Endodermal cell (in vitro differentiated cells): Measurements from ENCODE around the gene ECSCR. TPM values are rescaled to one million over a fixed set of nuclear protein-coding genes. Genes with fewer than 3 reads are reported as not detected.

Source experiments
- DNase-seq: peaks from one replicate; pipeline ENCODE4 v3.0.0-alpha.2; 2017
- H3K27ac ChIP-seq: 2 replicates; pipeline ENCODE4 v1.5.1; 2013; ENCODE audit warnings: mild to moderate bottlenecking, low read depth, low read length, moderate library complexity
- H3K27me3 ChIP-seq: 2 replicates; pipeline ENCODE4 v1.6.1; 2013; ENCODE audit warnings: mild to moderate bottlenecking, low read length, moderate library complexity; ENCODE audit not compliant: insufficient read depth, control insufficient read depth, poor library complexity, severe bottlenecking
- H3K36me3 ChIP-seq: 2 replicates; pipeline ENCODE4 v1.7.0; 2013; ENCODE audit warnings: mild to moderate bottlenecking, low read length, moderate library complexity; ENCODE audit not compliant: control insufficient read depth, insufficient read depth
- H3K4me1 ChIP-seq: one replicate; pipeline ENCODE4 v1.7.0; 2013; ENCODE audit warnings: low read length; ENCODE audit not compliant: control insufficient read depth, insufficient read depth
- H3K4me3 ChIP-seq: 2 replicates; pipeline ENCODE4 v1.5.1; 2013; ENCODE audit warnings: mild to moderate bottlenecking, low read length, moderate library complexity
- H3K9ac ChIP-seq: 2 replicates; pipeline ENCODE4 v1.6.1; 2013; ENCODE audit warnings: mild to moderate bottlenecking, low read length, moderate library complexity; ENCODE audit not compliant: poor library complexity, severe bottlenecking; ENCODE audit errors: extremely low read depth
- H3K9me3 ChIP-seq: 2 replicates; pipeline ENCODE4 v1.6.1; 2013; ENCODE audit warnings: mild to moderate bottlenecking, low read length, moderate library complexity; ENCODE audit not compliant: control insufficient read depth
- H3K27ac Mint-ChIP-seq: 2 replicates; pipeline ENCODE4 v1.8.0; 2020; ENCODE audit warnings: mixed read lengths
- H3K27me3 Mint-ChIP-seq: 2 replicates; pipeline ENCODE4 v1.8.0; 2021; ENCODE audit warnings: mild to moderate bottlenecking, mixed read lengths; ENCODE audit not compliant: insufficient read depth
- H3K36me3 Mint-ChIP-seq: 2 replicates; pipeline ENCODE4 v1.8.0; 2020; ENCODE audit warnings: low read depth, mixed read lengths
- H3K4me1 Mint-ChIP-seq: 2 replicates; pipeline ENCODE4 v1.8.0; 2020; ENCODE audit warnings: mixed read lengths
- H3K4me3 Mint-ChIP-seq: 2 replicates; pipeline ENCODE4 v1.8.0; 2020; ENCODE audit warnings: mild to moderate bottlenecking, moderate library complexity, mixed read lengths
- H3K9me3 Mint-ChIP-seq: 2 replicates; pipeline ENCODE4 v1.8.0; 2020; ENCODE audit warnings: mild to moderate bottlenecking, mixed read lengths
- WGBS, 2 experiments: methylation state at CpG; one replicate each; pipeline versions ENCODE4 v1.1.5 to v1.1.7; 2013; ENCODE audit warnings: missing lambda C conversion rate in 2 of 2, mixed read lengths in 1 of 2; ENCODE audit not compliant: insufficient coverage in 1 of 2, insufficient read length in 1 of 2; 5-methylcytosine and 5-hydroxymethylcytosine counted together
- total RNA-seq, 2 donors: library from RNA; stranded (reverse); fragmentation: NEBNext Ultra II Directional in 1 of 2; extraction: Animal tissue kit (Norgen Biotek cat#: 25700) in 1 of 2; gene quantifications; 2 replicates in 1 of 2; 3 replicates in 1 of 2; pipeline ENCODE4 v1.2.1, GENCODE V29; 2021
- TF ChIP-seq, protein P1 (sequence below): fragments of 200-600 bp; sonication (generic); conservative IDR thresholded peaks from 2 replicates; pipeline ENCODE4 v1.5.0; 2021; ENCODE audit warnings: antibody characterized with exemption, mild to moderate bottlenecking

The ECSCR gene
- total RNA-seq, 2 donors from 2014 or later: 0.62 TPM; not detected in 1

DNA sequence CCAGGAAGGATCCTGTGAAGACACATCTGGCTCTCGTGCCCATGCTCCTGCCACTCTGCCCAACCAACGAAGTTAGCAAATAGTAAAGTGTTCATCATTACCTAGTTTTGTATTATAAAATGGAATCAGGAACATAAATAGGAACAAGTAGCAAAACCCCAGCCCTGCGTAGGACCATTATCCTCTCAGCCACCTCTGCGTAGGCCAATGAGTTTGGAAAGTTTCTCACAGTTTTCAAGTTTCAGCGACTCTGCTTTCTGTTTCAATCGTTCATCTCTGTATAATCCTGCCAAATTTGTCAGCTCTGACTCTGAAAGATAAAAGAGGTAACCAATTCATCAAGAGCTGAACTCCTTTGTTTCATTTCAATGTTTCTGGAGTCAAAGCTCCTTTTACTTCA lies 48.6 kb downstream of the ECSCR start:
- no peak for DNase-seq
- Mint-ChIP-seq H3K9me3 (no peaks in the 10 kb centered on the region), H3K36me3 (peaks cover 14% of the 10 kb centered on the region), H3K27ac (no peak overlapping the region), H3K4me1 (peaks cover 9% of the 10 kb centered on the region), H3K4me3 (no peak overlapping the region), H3K27me3 (no peaks in the 10 kb centered on the region)
- Histone ChIP-seq H3K4me1 (peaks cover 4% of the 10 kb centered on the region), H3K27me3 (no peaks in the 10 kb centered on the region), H3K9ac (no peak overlapping the region), H3K9me3 (no peaks in the 10 kb centered on the region), H3K36me3 (peaks cover 5% of the 10 kb centered on the region), H3K4me3 (no peak overlapping the region), H3K27ac (no peak overlapping the region)
- TF ChIP-seq, protein P1, sequence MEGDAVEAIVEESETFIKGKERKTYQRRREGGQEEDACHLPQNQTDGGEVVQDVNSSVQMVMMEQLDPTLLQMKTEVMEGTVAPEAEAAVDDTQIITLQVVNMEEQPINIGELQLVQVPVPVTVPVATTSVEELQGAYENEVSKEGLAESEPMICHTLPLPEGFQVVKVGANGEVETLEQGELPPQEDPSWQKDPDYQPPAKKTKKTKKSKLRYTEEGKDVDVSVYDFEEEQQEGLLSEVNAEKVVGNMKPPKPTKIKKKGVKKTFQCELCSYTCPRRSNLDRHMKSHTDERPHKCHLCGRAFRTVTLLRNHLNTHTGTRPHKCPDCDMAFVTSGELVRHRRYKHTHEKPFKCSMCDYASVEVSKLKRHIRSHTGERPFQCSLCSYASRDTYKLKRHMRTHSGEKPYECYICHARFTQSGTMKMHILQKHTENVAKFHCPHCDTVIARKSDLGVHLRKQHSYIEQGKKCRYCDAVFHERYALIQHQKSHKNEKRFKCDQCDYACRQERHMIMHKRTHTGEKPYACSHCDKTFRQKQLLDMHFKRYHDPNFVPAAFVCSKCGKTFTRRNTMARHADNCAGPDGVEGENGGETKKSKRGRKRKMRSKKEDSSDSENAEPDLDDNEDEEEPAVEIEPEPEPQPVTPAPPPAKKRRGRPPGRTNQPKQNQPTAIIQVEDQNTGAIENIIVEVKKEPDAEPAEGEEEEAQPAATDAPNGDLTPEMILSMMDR: no peak
- WGBS, 2 experiments: 97 to 100% methylated on average over 4 to 6 of the region's 6 CpGs

DNA sequence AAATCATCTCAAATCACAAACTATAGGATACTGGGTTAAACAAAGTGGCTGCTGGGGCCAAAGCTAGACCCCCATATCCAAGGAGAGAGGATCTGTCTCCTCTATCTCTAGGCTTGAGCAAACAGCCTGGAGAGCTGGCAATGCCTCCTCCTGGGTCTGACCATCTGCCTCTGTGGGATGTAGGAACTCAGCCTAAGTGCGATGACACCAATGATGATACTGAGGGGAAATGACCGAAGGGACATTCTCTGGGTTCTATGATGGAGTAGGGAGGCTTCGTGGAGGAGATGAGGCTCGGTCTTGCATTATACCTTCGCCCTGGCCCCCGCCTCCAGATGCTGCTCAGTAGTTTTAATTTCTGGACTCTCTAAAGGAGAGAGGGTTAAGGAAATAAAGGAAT lies 49.4 kb downstream of the ECSCR start:
- Histone ChIP-seq H3K9me3 (no peaks in the 10 kb centered on the region), H3K9ac (no peak overlapping the region), H3K4me3 (no peak overlapping the region), H3K36me3 (peaks cover 5% of the 10 kb centered on the region), H3K4me1 (no peaks in the 10 kb centered on the region), H3K27ac (no peak overlapping the region), H3K27me3 (no peaks in the 10 kb centered on the region)
- Mint-ChIP-seq H3K9me3 (no peaks in the 10 kb centered on the region), H3K27ac (no peak overlapping the region), H3K4me3 (no peak overlapping the region), H3K4me1 (peaks cover 2% of the 10 kb centered on the region), H3K36me3 (peaks cover 14% of the 10 kb centered on the region), H3K27me3 (no peaks in the 10 kb centered on the region)
- DNase-seq: no peak
- TF ChIP-seq, protein P1: no peak
- 94 to 98% methylated on average over 5 to 6 of the region's 6 CpGs for WGBS, 2 experiments

DNA sequence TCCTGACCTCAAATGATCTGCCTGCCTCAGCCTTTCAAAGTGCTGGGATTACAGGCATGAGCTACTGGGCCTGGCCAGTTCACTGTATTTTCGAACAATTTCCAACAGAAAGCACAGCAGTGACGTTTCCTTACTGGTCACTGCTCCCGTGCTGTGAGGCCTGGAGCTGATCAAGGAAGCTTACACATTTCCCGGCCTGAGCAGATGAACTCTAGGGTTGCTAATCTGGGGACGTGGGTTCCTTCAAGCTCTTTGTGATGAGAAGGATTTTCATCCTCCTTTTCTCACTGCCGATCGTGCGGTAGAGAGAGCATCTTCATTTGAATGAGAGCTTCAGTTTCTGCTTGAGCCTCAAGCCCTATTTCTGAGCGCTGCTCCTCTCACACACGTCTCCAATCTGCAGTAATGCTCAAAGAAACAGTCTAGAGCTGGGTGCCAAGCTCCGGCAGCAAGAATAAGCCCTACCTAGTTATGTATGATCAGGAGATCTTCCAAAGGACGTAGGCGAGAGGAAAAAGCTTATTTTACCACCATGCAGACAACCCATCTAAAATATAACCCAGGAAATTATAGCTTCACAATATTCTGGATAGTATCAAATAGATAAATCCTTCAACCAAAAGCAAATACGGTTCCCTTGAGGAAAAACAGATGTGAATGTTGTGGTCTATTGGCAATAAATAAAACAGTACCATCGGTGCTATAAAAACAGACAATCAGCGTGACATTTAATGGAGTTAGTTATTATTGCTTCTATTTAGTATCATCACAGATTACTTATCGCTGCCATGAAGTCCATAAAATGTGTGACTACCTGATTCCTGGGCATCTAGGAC lies 51.3 kb downstream of the ECSCR start:
- H3K4me1 ChIP-seq: no peaks in the 10 kb centered on the region
- H3K9me3 ChIP-seq: no peaks in the 10 kb centered on the region
- H3K36me3 Mint-ChIP-seq: peaks cover 10% of the 10 kb centered on the region
- H3K27ac ChIP-seq: no peak overlapping the region
- 92% methylated on average over 9 to 17 of the region's 17 CpGs for WGBS, 2 experiments
- H3K4me3 ChIP-seq: no peak overlapping the region
- H3K27me3 ChIP-seq: no peaks in the 10 kb centered on the region
- H3K27ac Mint-ChIP-seq: no peak overlapping the region
- no peak for DNase-seq
- no peak overlapping the region for H3K4me3 Mint-ChIP-seq
- no peaks in the 10 kb centered on the region for H3K9me3 Mint-ChIP-seq
- peaks cover 2% of the 10 kb centered on the region for H3K4me1 Mint-ChIP-seq
- H3K9ac ChIP-seq: no peak overlapping the region
- TF ChIP-seq, protein P1: no peak
- no peaks in the 10 kb centered on the region for H3K27me3 Mint-ChIP-seq
- peaks cover 5% of the 10 kb centered on the region for H3K36me3 ChIP-seq
